HT-29 (cell line): ENCODE results near the gene DPF3. TPM values are rescaled to one million over a fixed set of nuclear protein-coding genes. Genes with fewer than 3 reads are reported as not detected.

Experiments used
- DNase-seq: peaks from one replicate; pipeline ENCODE4 v3.0.0-alpha.2; 2015; ENCODE audit warnings: low spot score
- total RNA-seq: library from RNA; depleted of rRNA; stranded (reverse); fragments of >200 nt; shearing (Covaris generic); gene quantifications from 2 replicates; pipeline ENCODE4 v1.2.3, GENCODE V29; 2014

DPF3 gene
- total RNA-seq, 1 experiment from 2014 or later, result not detected

GRCh38 chr14:72646861-72647528 lies 246.9 kb downstream of the DPF3 start:
- DNase-seq, result no peak

- no peak for DNase-seq
These were observed 248.2 kb downstream of the DPF3 start for GRCh38 chr14:72645706-72646105.

GRCh38 chr14:72644758-72645489 lies 249.0 kb downstream of the DPF3 start:
- no peak for DNase-seq

- no peak for DNase-seq
These were observed 249.9 kb downstream of the DPF3 start for GRCh38 chr14:72644038-72644437.

GRCh38 chr14:72643317-72643801 lies 250.5 kb downstream of the DPF3 start:
- no peak for DNase-seq

- DNase-seq, result no peak
These were observed 252.9 kb downstream of the DPF3 start for GRCh38 chr14:72640911-72641485.

GRCh38 chr14:72638021-72638420 lies 255.9 kb downstream of the DPF3 start:
- no peak for DNase-seq

- no peak for DNase-seq
These were observed 257.0 kb downstream of the DPF3 start for GRCh38 chr14:72636871-72637270.

GRCh38 chr14:72636094-72636493 lies 257.8 kb downstream of the DPF3 start:
- no peak for DNase-seq

GRCh38 chr14:72634691-72635616 lies 258.9 kb downstream of the DPF3 start:
- no peak for DNase-seq

GRCh38 chr14:72633551-72633950 lies 260.4 kb downstream of the DPF3 start:
- DNase-seq, result no peak

GRCh38 chr14:72632727-72633126 lies 261.2 kb downstream of the DPF3 start:
- no peak for DNase-seq

- no peak for DNase-seq
These were observed 262.5 kb downstream of the DPF3 start for GRCh38 chr14:72631401-72631800.

- no peak for DNase-seq
These were observed 263.5 kb downstream of the DPF3 start for GRCh38 chr14:72630374-72630773.

GRCh38 chr14:72629534-72629933 lies 264.4 kb downstream of the DPF3 start:
- no peak for DNase-seq

- no peak for DNase-seq
These were observed 268.2 kb downstream of the DPF3 start for GRCh38 chr14:72625689-72626088.

- DNase-seq, result no peak
These were observed 272.4 kb downstream of the DPF3 start for GRCh38 chr14:72621387-72622065.

- no peak for DNase-seq
These were observed 274.0 kb downstream of the DPF3 start for GRCh38 chr14:72619881-72620280.

GRCh38 chr14:72619111-72619571 lies 274.8 kb downstream of the DPF3 start:
- no peak for DNase-seq

GRCh38 chr14:72618424-72618823 lies 275.5 kb downstream of the DPF3 start:
- no peak for DNase-seq
